SK-N-SH treated with all-trans-retinoic acid at 6 μM for 48 hours (cell line): ENCODE data around the gene MKRN2.

Experiments
- ATAC-seq: fragments of 200-7000 bp; cut with Tn5 transposase; 3 replicates; pipeline ENCODE4 v1.9.1; 2020; ENCODE audit warnings: mild to moderate bottlenecking, moderate library complexity
- ARNTL ChIP-seq: fragments of 450-650 bp; formaldehyde crosslinking; IDR thresholded peaks from 2 replicates; pipeline ENCODE4 v1.5.0; 2020; ENCODE audit warnings: low read depth, mild to moderate bottlenecking, moderate library complexity, borderline replicate concordance
- BACH2 ChIP-seq: fragments of 250-450 bp; sonication (Bioruptor Pico); IDR thresholded peaks from 2 replicates; pipeline ENCODE4 v1.9.0; 2021; ENCODE audit warnings: mild to moderate bottlenecking, borderline replicate concordance
- CSDC2 ChIP-seq: fragments of 250-450 bp; sonication (Bioruptor Pico); IDR thresholded peaks from 2 replicates; pipeline ENCODE4 v1.5.0; 2020; ENCODE audit warnings: mild to moderate bottlenecking, moderate library complexity
- ESRRG ChIP-seq: fragments of 250-450 bp; sonication (Bioruptor Pico); IDR thresholded peaks from 2 replicates; pipeline ENCODE4 v1.6.1; 2021; ENCODE audit warnings: mild to moderate bottlenecking
- GLIS3 ChIP-seq: fragments of 250-450 bp; sonication (Bioruptor Pico); IDR thresholded peaks from 2 replicates; pipeline ENCODE4 v1.5.0; 2020; ENCODE audit warnings: mild to moderate bottlenecking, moderate library complexity
- ISL1 ChIP-seq: fragments of 250-450 bp; sonication (Bioruptor Pico); IDR thresholded peaks from 2 replicates; pipeline ENCODE4 v2.1.2; 2022; ENCODE audit warnings: mild to moderate bottlenecking, moderate library complexity
- OSR1 ChIP-seq: fragments of 250-450 bp; sonication (Bioruptor Pico); IDR thresholded peaks from 2 replicates; pipeline ENCODE4 v1.8.0; 2022; ENCODE audit warnings: moderate library complexity, mild to moderate bottlenecking, inconsistent platforms
- PPARA ChIP-seq: fragments of 250-450 bp; sonication (Bioruptor Pico); IDR thresholded peaks from 2 replicates; pipeline ENCODE4 v1.5.0; 2020; ENCODE audit warnings: mild to moderate bottlenecking, borderline replicate concordance
- RARB ChIP-seq: fragments of 250-450 bp; sonication (Bioruptor Pico); IDR thresholded peaks from 2 replicates; pipeline ENCODE4 v1.8.0; 2021; ENCODE audit warnings: mild to moderate bottlenecking, moderate library complexity
- SNAI2 ChIP-seq: fragments of 250-450 bp; sonication (Bioruptor Pico); IDR thresholded peaks from 2 replicates; pipeline ENCODE4 v1.5.0; 2020; ENCODE audit warnings: mild to moderate bottlenecking, moderate library complexity
- TCF4 ChIP-seq: fragments of 250-450 bp; sonication (Bioruptor Pico); IDR thresholded peaks from 2 replicates; pipeline ENCODE4 v1.8.0; 2021; ENCODE audit warnings: mild to moderate bottlenecking, moderate library complexity, borderline replicate concordance
- TOX ChIP-seq: fragments of 250-450 bp; sonication (Bioruptor Pico); IDR thresholded peaks from 2 replicates; pipeline ENCODE4 v1.8.0; 2021; ENCODE audit warnings: mild to moderate bottlenecking, moderate library complexity, borderline replicate concordance
- ZC3H10 ChIP-seq: fragments of 250-450 bp; sonication (Bioruptor Pico); IDR thresholded peaks from 2 replicates; pipeline ENCODE4 v1.5.1; 2021; ENCODE audit warnings: mild to moderate bottlenecking, moderate library complexity
- ZFP3 ChIP-seq: fragments of 250-450 bp; sonication (Bioruptor Pico); IDR thresholded peaks from 2 replicates; pipeline ENCODE4 v1.5.0; 2020; ENCODE audit warnings: mild to moderate bottlenecking, moderate library complexity
- ZFP30 ChIP-seq: fragments of 450-650 bp; formaldehyde crosslinking; IDR thresholded peaks from 2 replicates; pipeline ENCODE4 v1.5.0; 2022; ENCODE audit warnings: mild to moderate bottlenecking, moderate library complexity
- ZNF565 ChIP-seq: fragments of 450-650 bp; formaldehyde crosslinking; conservative IDR thresholded peaks from 2 replicates; pipeline ENCODE4 v1.5.0; 2020; ENCODE audit warnings: low read depth, mild to moderate bottlenecking, moderate library complexity
- ZNF70 ChIP-seq: fragments of 450-650 bp; formaldehyde crosslinking; IDR thresholded peaks from 2 replicates; pipeline ENCODE4 v1.5.0; 2020; ENCODE audit warnings: mild to moderate bottlenecking, moderate library complexity
- TF ChIP-seq, protein P1 (sequence below): fragments of 250-450 bp; sonication (Bioruptor Pico); IDR thresholded peaks from 2 replicates; pipeline ENCODE4 v1.8.0; 2021; ENCODE audit warnings: low read depth, mild to moderate bottlenecking, moderate library complexity, borderline replicate concordance
- TF ChIP-seq, protein P2 (sequence below): fragments of 250-450 bp; sonication (Bioruptor Pico); IDR thresholded peaks from 2 replicates; pipeline ENCODE4 v1.5.1; 2020; ENCODE audit warnings: low read depth, mild to moderate bottlenecking, moderate library complexity
- TF ChIP-seq, protein P3 (sequence below): fragments of 250-450 bp; sonication (Bioruptor Pico); IDR thresholded peaks from 2 replicates; pipeline ENCODE4 v1.5.1; 2021; ENCODE audit warnings: mild to moderate bottlenecking, moderate library complexity
- TF ChIP-seq, protein P4 (sequence below): fragments of 250-450 bp; sonication (Bioruptor Pico); IDR thresholded peaks from 2 replicates; pipeline ENCODE4 v1.5.0; 2020; ENCODE audit warnings: mild to moderate bottlenecking, moderate library complexity

Gene MKRN2

DNA sequence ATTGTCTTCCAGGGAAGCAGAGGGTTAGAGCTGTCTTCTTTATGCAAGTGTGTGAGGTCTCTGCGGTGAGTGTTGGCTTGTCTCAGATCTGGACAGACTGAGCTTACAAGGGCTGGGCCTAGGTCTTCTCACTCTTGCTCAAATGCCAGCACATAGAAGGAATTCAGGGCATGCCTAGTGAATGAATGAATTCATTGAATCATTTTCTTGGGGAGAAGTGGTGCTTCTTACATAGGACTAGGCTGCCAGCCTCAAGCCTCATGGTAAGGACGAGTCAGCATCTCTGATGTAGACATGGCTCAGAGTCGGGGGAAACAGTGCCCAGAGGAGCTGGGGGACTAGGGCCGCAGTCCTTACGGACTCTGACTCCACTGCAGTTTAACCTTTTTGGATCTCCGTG, 17.2 kb downstream of the MKRN2 start (continued):
- no peak for TF ChIP-seq CSDC2 (CRISPR knock-in tag)
- no peak for TF ChIP-seq TCF4 (CRISPR knock-in tag)
- no peak for TF ChIP-seq ZNF565

DNA sequence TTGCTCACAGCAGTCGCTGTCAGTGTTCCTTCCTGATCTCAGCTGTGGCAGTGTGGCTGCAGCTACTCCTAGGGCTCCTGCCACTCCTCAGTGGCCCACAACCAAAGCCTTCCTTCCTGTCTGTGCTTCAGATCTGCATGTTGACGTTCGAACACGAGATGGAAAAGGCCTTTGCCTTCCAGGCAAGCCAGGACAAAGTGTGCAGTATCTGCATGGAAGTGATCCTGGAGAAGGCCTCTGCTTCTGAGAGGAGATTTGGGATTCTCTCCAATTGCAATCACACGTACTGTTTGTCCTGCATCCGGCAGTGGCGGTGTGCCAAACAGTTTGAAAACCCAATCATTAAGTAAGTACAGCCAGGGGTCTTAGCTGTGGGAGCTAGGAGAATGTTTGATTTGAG, 17.8 kb downstream of the MKRN2 start:
- ATAC-seq, result no peak
- TF ChIP-seq TOX (CRISPR knock-in tag) (no peak), ESRRG (no peak), ARNTL (CRISPR knock-in tag) (no peak), BACH2 (CRISPR knock-in tag) (no peak), SNAI2 (CRISPR knock-in tag) (no peak), ISL1 (CRISPR knock-in tag) (no peak), ZNF565 (no peak), TCF4 (CRISPR knock-in tag) (no peak), GLIS3 (CRISPR knock-in tag) (no peak), OSR1 (CRISPR knock-in tag) (no peak), ZFP3 (CRISPR knock-in tag) (no peak), ZFP30 (CRISPR knock-in tag) (no peak)
- TF ChIP-seq, protein P1, sequence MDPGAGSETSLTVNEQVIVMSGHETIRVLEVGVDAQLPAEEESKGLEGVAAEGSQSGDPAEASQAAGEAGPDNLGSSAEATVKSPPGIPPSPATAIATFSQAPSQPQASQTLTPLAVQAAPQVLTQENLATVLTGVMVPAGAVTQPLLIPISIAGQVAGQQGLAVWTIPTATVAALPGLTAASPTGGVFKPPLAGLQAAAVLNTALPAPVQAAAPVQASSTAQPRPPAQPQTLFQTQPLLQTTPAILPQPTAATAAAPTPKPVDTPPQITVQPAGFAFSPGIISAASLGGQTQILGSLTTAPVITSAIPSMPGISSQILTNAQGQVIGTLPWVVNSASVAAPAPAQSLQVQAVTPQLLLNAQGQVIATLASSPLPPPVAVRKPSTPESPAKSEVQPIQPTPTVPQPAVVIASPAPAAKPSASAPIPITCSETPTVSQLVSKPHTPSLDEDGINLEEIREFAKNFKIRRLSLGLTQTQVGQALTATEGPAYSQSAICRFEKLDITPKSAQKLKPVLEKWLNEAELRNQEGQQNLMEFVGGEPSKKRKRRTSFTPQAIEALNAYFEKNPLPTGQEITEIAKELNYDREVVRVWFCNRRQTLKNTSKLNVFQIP, result no peak
- TF ChIP-seq, protein P2, sequence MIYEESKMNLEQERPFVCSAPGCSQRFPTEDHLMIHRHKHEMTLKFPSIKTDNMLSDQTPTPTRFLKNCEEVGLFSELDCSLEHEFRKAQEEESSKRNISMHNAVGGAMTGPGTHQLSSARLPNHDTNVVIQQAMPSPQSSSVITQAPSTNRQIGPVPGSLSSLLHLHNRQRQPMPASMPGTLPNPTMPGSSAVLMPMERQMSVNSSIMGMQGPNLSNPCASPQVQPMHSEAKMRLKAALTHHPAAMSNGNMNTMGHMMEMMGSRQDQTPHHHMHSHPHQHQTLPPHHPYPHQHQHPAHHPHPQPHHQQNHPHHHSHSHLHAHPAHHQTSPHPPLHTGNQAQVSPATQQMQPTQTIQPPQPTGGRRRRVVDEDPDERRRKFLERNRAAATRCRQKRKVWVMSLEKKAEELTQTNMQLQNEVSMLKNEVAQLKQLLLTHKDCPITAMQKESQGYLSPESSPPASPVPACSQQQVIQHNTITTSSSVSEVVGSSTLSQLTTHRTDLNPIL (CRISPR knock-in tag), result no peak
- TF ChIP-seq, all 23 proteins: peak for 0

DNA sequence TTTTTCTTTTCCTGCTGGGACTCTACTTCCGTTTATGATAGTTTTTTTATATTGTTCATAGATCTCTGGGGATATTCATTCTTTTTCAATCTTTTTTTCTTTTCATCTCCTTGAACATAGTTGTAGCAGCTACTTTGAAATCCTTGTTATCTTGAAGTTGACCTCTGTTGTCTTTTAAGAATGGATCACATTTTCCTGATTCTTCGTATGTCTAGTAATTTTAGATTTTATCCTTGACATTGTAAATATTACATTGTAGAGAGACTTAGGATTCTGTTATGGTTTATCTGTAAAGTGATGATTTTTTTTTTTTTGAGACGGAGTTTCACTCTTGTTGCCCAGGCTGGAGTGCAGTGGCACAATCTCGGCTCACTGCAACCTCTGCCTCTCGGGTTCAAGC, 20.5 kb downstream of the MKRN2 start:
- ATAC-seq, result no peak
- TF ChIP-seq ZFP30 (CRISPR knock-in tag), result no peak
- TF ChIP-seq CSDC2 (CRISPR knock-in tag), result no peak
- no peak for TF ChIP-seq OSR1 (CRISPR knock-in tag)
- no peak for TF ChIP-seq BACH2 (CRISPR knock-in tag)
- no peak for TF ChIP-seq ISL1 (CRISPR knock-in tag)
- no peak for TF ChIP-seq TCF4 (CRISPR knock-in tag)
- TF ChIP-seq, all 23 proteins: peak for 0

DNA sequence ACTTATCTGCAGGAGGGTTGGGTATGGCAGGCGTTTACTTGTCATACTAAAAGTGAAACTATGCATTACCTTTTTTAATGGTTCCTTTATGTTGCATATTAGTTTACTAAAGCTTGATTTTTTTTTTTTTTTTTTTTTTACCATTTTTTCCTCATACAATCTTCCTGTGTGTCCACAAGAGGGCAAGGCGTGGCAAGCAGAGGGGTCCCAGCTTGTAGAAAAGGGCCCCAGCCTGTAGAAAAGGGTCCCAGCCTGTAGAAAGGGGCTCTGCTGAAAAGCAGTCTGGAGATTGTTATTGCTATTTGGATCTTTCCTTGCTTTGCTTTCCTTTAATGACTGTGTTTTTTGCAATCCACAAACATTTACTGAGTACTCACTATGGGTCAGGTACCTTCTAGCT, 21.9 kb downstream of the MKRN2 start:
- TF ChIP-seq CSDC2 (CRISPR knock-in tag) (no peak), TCF4 (CRISPR knock-in tag) (no peak), PPARA (CRISPR knock-in tag) (no peak), TOX (CRISPR knock-in tag) (no peak), ISL1 (CRISPR knock-in tag) (no peak), ZNF70 (CRISPR knock-in tag) (no peak), GLIS3 (CRISPR knock-in tag) (no peak), ZFP30 (CRISPR knock-in tag) (no peak), OSR1 (CRISPR knock-in tag) (no peak), SNAI2 (CRISPR knock-in tag) (no peak), ZC3H10 (no peak), RARB (CRISPR knock-in tag) (no peak)
- TF ChIP-seq, protein P1, result no peak
- TF ChIP-seq, protein P3, sequence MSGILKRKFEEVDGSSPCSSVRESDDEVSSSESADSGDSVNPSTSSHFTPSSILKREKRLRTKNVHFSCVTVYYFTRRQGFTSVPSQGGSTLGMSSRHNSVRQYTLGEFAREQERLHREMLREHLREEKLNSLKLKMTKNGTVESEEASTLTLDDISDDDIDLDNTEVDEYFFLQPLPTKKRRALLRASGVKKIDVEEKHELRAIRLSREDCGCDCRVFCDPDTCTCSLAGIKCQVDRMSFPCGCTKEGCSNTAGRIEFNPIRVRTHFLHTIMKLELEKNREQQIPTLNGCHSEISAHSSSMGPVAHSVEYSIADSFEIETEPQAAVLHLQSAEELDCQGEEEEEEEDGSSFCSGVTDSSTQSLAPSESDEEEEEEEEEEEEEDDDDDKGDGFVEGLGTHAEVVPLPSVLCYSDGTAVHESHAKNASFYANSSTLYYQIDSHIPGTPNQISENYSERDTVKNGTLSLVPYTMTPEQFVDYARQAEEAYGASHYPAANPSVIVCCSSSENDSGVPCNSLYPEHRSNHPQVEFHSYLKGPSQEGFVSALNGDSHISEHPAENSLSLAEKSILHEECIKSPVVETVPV (CRISPR knock-in tag), result no peak
- TF ChIP-seq, protein P4, sequence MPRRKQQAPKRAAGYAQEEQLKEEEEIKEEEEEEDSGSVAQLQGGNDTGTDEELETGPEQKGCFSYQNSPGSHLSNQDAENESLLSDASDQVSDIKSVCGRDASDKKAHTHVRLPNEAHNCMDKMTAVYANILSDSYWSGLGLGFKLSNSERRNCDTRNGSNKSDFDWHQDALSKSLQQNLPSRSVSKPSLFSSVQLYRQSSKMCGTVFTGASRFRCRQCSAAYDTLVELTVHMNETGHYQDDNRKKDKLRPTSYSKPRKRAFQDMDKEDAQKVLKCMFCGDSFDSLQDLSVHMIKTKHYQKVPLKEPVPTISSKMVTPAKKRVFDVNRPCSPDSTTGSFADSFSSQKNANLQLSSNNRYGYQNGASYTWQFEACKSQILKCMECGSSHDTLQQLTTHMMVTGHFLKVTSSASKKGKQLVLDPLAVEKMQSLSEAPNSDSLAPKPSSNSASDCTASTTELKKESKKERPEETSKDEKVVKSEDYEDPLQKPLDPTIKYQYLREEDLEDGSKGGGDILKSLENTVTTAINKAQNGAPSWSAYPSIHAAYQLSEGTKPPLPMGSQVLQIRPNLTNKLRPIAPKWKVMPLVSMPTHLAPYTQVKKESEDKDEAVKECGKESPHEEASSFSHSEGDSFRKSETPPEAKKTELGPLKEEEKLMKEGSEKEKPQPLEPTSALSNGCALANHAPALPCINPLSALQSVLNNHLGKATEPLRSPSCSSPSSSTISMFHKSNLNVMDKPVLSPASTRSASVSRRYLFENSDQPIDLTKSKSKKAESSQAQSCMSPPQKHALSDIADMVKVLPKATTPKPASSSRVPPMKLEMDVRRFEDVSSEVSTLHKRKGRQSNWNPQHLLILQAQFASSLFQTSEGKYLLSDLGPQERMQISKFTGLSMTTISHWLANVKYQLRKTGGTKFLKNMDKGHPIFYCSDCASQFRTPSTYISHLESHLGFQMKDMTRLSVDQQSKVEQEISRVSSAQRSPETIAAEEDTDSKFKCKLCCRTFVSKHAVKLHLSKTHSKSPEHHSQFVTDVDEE (CRISPR knock-in tag), result no peak
- no peak for ATAC-seq
